CD4-positive, alpha-beta T cell (primary cell): ENCODE data around the gene PLA2G2E. TPM values are rescaled to one million over a fixed set of nuclear protein-coding genes. Genes with fewer than 3 reads are reported as not detected.

Experiments used
- ATAC-seq: fragments of 200-7000 bp; cut with Tn5 transposase; one replicate; pipeline ENCODE4 v1.10.0; 2022; ENCODE audit warnings: mild to moderate bottlenecking; ENCODE audit not compliant: poor library complexity
- CTCF ChIA-PET: fragments of 350-600 bp; sonication (Branson Sonifier 250); formaldehyde crosslinking; loops from one replicate; lab custom pipeline; 2021; ENCODE audit warnings: antibody characterized with exemption, inconsistent platforms; lab: Charles Lee
- POLR2A ChIA-PET: fragments of 350-600 bp; sonication (Branson Sonifier 250); formaldehyde crosslinking; loops from one replicate; lab custom pipeline; 2021; ENCODE audit warnings: antibody characterized with exemption, inconsistent platforms; lab: Charles Lee
- DNase-seq, 14 experiments: peaks; one replicate each; pipeline ENCODE4 v3.0.0-alpha.2; 2013 to 2020; ENCODE audit warnings: mixed read lengths in 2 of 14
- H3K27ac ChIP-seq, 2 donors: one replicate each; pipeline versions ENCODE4 v1.5.1 to v1.7.0; 2013; ENCODE audit warnings: low read length in 2 of 2, low read depth in 1 of 2, mild to moderate bottlenecking in 1 of 2
- H3K27me3 ChIP-seq, 2 experiments: 1 replicate in 1 of 2; 2 replicates in 1 of 2; pipeline versions ENCODE4 v1.6.1 to v1.7.0; 2013; ENCODE audit warnings: low read length in 2 of 2, control low read depth in 1 of 2, mild to moderate bottlenecking in 1 of 2, moderate library complexity in 1 of 2; ENCODE audit not compliant: insufficient read depth in 2 of 2, control insufficient read depth in 1 of 2
- H3K36me3 ChIP-seq: one replicate; pipeline ENCODE4 v1.6.1; 2013; ENCODE audit warnings: low read length, control low read depth; ENCODE audit not compliant: insufficient read depth
- H3K4me1 ChIP-seq: one replicate; pipeline ENCODE4 v1.6.1; 2013; ENCODE audit warnings: low read length, control low read depth; ENCODE audit not compliant: insufficient read depth
- H3K4me3 ChIP-seq: one replicate; pipeline ENCODE4 v1.5.1; 2013; ENCODE audit warnings: mild to moderate bottlenecking, low read length, moderate library complexity
- H3K9me3 ChIP-seq, 2 experiments: 1 replicate in 1 of 2; 2 replicates in 1 of 2; pipeline versions ENCODE4 v1.6.1 to v1.7.0; 2013; ENCODE audit warnings: low read length in 2 of 2, mild to moderate bottlenecking in 2 of 2, control low read depth in 1 of 2, moderate library complexity in 1 of 2; ENCODE audit not compliant: control insufficient read depth in 1 of 2, insufficient read depth in 1 of 2
- H3K27ac Mint-ChIP-seq: one replicate; pipeline ENCODE4 v1.8.0; 2020; ENCODE audit warnings: mixed read lengths
- H3K27me3 Mint-ChIP-seq: one replicate; pipeline ENCODE4 v1.8.0; 2021; ENCODE audit warnings: mixed read lengths
- H3K36me3 Mint-ChIP-seq: one replicate; pipeline ENCODE4 v1.8.0; 2021; ENCODE audit warnings: low read depth, mixed read lengths
- H3K4me1 Mint-ChIP-seq: one replicate; pipeline ENCODE4 v1.8.0; 2021; ENCODE audit warnings: low read depth, mixed read lengths
- H3K4me3 Mint-ChIP-seq: one replicate; pipeline ENCODE4 v1.8.0; 2020; ENCODE audit warnings: mild to moderate bottlenecking, mixed read lengths
- H3K9me3 Mint-ChIP-seq: one replicate; pipeline ENCODE4 v1.8.0; 2020; ENCODE audit warnings: mixed read lengths
- intact Hi-C, 2 experiments: fragments of 100-400 bp; cut with DNase I in 1 of 2; cut with micrococcal nuclease in 1 of 2; formaldehyde crosslinking; loops; one replicate each; pipeline versions ENCODE4 v1.15.1 to v1.9.0; 2023 to 2025; cut with DNase I, micrococcal nuclease
- total RNA-seq, 174 experiments: library from RNA in 2 of 174; stranded (reverse) in 2 of 174; gene quantifications; one replicate each; pipeline ENCODE4 v1.2.3 and lab custom pipeline; 2021 to 2026
- TF ChIP-seq, protein P1 (sequence below): fragments of 200-600 bp; IDR thresholded peaks from one replicate; pipeline ENCODE4 v1.8.0; 2022; ENCODE audit warnings: antibody characterized with exemption, mild to moderate bottlenecking

Gene PLA2G2E
- total RNA-seq, 2 experiments from 2014 or later, result not detected

DNA sequence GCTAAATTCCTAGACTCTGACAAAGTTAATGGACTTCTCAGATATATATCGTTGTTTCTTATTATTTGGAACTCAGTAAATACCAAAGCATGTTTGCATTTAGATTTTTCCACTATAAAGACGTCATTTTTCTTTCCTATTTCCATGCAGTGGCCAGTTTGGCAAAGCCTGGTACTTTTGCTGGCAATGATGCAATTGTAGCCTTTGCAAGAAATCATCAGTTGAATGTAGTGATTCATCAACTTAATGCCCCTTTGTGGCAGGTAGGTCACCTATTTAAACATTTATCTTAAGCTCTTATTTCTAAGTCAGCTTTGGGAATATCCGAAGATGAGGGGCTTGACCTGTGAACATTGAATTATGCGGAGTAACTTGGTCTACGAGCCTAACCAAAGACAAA is 29.2 kb downstream of the PLA2G2E start:
- no peak overlapping the region for H3K4me3 ChIP-seq
- peaks cover 75% of the 10 kb centered on the region for H3K36me3 ChIP-seq
- Mint-ChIP-seq H3K9me3 (no peaks in the 10 kb centered on the region), H3K4me3 (no peak overlapping the region), H3K4me1 (peaks cover 12% of the 10 kb centered on the region), H3K36me3 (peaks cover 80% of the 10 kb centered on the region), H3K27me3 (no peaks in the 10 kb centered on the region), H3K27ac (no peak overlapping the region)
- CTCF ChIA-PET, result interaction anchor here (2.1 kb wide), 1 partner anchor 12 kb away, joined by 6 read pairs; the partner anchor contains the start of gene OTUD3
- no peaks in the 10 kb centered on the region for H3K27me3 ChIP-seq
- no peak overlapping the region for H3K27ac ChIP-seq
- no peak for ATAC-seq
- TF ChIP-seq, protein P1, sequence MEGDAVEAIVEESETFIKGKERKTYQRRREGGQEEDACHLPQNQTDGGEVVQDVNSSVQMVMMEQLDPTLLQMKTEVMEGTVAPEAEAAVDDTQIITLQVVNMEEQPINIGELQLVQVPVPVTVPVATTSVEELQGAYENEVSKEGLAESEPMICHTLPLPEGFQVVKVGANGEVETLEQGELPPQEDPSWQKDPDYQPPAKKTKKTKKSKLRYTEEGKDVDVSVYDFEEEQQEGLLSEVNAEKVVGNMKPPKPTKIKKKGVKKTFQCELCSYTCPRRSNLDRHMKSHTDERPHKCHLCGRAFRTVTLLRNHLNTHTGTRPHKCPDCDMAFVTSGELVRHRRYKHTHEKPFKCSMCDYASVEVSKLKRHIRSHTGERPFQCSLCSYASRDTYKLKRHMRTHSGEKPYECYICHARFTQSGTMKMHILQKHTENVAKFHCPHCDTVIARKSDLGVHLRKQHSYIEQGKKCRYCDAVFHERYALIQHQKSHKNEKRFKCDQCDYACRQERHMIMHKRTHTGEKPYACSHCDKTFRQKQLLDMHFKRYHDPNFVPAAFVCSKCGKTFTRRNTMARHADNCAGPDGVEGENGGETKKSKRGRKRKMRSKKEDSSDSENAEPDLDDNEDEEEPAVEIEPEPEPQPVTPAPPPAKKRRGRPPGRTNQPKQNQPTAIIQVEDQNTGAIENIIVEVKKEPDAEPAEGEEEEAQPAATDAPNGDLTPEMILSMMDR, result no peak
- H3K4me1 ChIP-seq, result no peaks in the 10 kb centered on the region
- no peaks in the 10 kb centered on the region for H3K9me3 ChIP-seq
- DNase-seq, result no peak
- POLR2A ChIA-PET, result no interaction called here
- intact Hi-C loops, result no loop called here

DNA sequence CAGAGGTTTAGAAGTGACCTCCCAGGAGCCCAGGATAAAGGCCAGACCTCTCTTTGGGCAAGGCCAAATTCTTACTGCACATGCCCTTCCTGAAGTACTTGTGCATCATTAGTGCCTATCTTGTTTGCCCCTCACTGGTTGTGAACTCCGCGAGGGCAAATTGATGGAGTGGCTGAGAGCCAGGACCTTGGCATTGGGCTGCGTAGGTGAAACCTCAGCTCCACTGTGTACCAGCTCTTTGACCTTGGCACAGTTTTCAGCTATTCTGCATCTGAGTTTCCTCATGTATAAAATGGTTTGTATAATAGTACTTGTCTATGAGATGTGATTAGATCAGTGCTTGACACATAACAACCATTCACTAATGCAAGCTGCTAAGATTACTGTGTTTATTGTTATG is 29.7 kb downstream of the PLA2G2E start:
- Mint-ChIP-seq H3K9me3 (no peaks in the 10 kb centered on the region), H3K4me3 (no peak overlapping the region), H3K27ac (no peak overlapping the region), H3K36me3 (peaks cover 74% of the 10 kb centered on the region), H3K27me3 (no peaks in the 10 kb centered on the region), H3K4me1 (peaks cover 14% of the 10 kb centered on the region)
- no peak for DNase-seq
- Histone ChIP-seq H3K9me3 (no peaks in the 10 kb centered on the region), H3K4me3 (no peak overlapping the region), H3K36me3 (peaks cover 69% of the 10 kb centered on the region), H3K27me3 (no peaks in the 10 kb centered on the region), H3K4me1 (no peaks in the 10 kb centered on the region), H3K27ac (no peak overlapping the region)
- TF ChIP-seq, protein P1, result no peak
- no peak for ATAC-seq
- intact Hi-C loops, result no loop called here
- ChIA-PET POLR2A (no interaction called here), CTCF (interaction anchor here (2.1 kb wide), 1 partner anchor 12 kb away, joined by 6 read pairs; the partner anchor contains the start of gene OTUD3)

DNA sequence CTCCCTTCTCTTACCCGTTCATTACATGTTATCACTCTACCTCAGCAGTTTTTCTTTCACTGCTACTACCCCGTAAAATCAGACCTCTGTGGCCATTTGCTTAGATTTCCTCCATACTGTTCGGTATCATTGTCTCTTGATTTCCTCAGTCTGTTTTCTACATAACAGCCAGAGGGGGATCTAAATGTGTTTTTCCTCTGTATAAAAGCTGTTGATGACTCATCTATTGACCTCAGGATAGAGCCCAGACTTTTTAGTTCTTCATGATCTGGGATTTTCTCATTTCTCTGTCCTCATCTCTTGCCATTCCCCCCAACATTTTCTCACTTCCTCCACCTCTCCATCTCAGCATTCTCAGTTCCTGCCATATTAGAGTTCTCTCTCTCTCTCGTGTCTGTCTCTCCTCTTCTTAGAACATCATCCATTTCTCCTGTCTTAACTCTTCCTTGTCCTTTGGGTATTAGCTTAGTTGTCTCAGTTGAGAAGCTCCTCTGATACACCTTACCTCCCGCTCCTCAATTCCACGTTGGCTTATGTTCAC is 30.7 kb downstream of the PLA2G2E start:
- Mint-ChIP-seq H3K27me3 (no peaks in the 10 kb centered on the region), H3K4me1 (peaks cover 24% of the 10 kb centered on the region), H3K36me3 (peaks cover 74% of the 10 kb centered on the region), H3K9me3 (no peaks in the 10 kb centered on the region), H3K27ac (no peak overlapping the region), H3K4me3 (no peak overlapping the region)
- intact Hi-C loops, result no loop called here
- Histone ChIP-seq H3K36me3 (peaks cover 69% of the 10 kb centered on the region), H3K9me3 (no peaks in the 10 kb centered on the region), H3K27me3 (no peaks in the 10 kb centered on the region), H3K4me1 (no peaks in the 10 kb centered on the region), H3K4me3 (no peak overlapping the region), H3K27ac (no peak overlapping the region)
- CTCF ChIA-PET, result no interaction called here
- DNase-seq (no peak), ATAC-seq (no peak)
- POLR2A ChIA-PET, result no interaction called here
- TF ChIP-seq, protein P1, result no peak
